ENCODE measurements around the gene MPPED2.

MPPED2 gene

DNA sequence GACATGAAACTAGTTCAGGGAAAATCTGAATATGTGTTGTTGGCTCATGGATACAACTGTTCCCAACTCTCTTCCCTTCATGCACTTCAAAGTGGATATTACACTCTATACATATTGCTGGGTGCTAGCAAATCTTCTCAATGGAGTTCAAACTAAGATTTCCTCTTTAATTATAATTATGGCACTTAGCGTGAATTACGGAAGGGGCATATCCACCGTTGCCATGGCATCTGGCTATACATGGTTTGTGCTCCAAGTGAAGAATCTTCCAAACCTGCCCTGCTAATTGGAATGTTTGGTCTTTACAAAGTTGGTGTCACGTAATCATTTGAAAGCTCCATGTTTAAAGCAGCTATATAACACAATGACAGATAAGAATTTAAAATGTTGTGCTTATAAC is 5.6 kb downstream of the MPPED2 start:
- TF ChIP-seq, protein P1, sequence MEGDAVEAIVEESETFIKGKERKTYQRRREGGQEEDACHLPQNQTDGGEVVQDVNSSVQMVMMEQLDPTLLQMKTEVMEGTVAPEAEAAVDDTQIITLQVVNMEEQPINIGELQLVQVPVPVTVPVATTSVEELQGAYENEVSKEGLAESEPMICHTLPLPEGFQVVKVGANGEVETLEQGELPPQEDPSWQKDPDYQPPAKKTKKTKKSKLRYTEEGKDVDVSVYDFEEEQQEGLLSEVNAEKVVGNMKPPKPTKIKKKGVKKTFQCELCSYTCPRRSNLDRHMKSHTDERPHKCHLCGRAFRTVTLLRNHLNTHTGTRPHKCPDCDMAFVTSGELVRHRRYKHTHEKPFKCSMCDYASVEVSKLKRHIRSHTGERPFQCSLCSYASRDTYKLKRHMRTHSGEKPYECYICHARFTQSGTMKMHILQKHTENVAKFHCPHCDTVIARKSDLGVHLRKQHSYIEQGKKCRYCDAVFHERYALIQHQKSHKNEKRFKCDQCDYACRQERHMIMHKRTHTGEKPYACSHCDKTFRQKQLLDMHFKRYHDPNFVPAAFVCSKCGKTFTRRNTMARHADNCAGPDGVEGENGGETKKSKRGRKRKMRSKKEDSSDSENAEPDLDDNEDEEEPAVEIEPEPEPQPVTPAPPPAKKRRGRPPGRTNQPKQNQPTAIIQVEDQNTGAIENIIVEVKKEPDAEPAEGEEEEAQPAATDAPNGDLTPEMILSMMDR (IDR thresholded peaks at IDR 0.05; ENCODE audit: low read depth, low read length, missing control alignments) = no peak
- in situ Hi-C loops (cut with HindIII; ENCODE audit: low sequenced_read_pairs) = no loop called here
- H3K4me3 ChIP-seq (ENCODE audit: low read depth, low read length) = no peak overlapping the region
- no peak for DNase-seq (ENCODE audit: low read depth)

DNA sequence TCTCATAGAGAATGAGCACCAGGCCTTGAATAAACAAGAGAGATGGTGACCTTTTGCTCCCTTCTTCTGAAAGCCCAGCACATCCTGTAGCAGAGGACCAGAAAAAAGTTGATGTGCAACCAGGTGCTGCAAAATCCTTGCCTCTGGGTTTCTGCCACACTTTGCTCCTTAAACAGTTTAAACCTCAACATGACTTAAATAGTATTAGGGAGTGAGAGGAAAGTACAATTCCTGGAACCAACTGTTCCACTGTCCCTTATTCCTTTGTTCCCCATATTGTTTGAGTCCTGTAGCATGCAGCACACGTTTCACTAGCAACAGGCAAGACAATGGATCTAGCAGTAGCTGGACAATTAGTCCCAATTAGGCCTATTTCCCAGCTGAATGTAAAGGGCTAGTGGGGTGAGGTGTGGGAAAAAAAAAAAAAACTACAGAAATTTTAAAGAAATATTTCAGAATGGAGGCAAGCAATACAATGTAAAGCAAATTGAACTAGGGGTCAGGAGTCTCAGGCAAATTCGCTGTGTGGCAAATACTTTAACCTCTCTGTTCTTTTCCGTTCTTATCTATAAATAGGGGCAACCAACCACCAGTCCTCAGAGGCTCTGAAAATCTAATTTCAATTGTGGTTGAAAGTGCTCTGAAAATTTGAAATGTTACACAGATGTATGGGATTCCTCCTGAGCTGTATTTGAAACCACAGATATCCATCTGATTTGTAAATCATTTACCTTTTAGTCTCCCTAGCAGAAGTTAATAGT is 6.6 kb downstream of the MPPED2 start:
- no peak for DNase-seq (ENCODE audit: low read depth)
- TF ChIP-seq, protein P1 (IDR thresholded peaks at IDR 0.05; ENCODE audit: low read depth, low read length, missing control alignments) = no peak
- no peak overlapping the region for H3K4me3 ChIP-seq (ENCODE audit: low read depth, low read length)
- in situ Hi-C loops (cut with HindIII; ENCODE audit: low sequenced_read_pairs) = no loop called here

DNA sequence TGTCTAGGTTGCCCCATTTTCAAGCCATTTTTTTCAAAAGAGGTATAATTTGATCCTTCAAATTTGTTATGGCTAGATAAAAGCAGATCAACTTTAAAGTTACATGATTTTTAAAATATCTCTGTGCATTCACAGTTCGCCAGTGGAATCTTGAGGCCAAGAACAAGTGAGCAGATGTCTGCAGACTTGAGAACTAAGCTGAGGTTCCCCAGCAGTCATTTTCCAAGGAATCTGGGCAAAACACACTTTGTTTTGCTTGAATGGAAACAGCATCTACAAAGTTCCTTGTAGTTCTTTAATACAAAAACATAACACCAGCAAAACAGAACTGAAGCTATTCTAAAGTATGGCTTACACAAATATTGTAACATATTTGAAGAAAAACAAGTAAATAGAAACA is 7.7 kb downstream of the MPPED2 start:
- no peak for DNase-seq (ENCODE audit: low read depth)
- in situ Hi-C loops (cut with HindIII; ENCODE audit: low sequenced_read_pairs) = no loop called here
- no peak overlapping the region for H3K4me3 ChIP-seq (ENCODE audit: low read depth, low read length)
- TF ChIP-seq, protein P1 (IDR thresholded peaks at IDR 0.05; ENCODE audit: low read depth, low read length, missing control alignments) = no peak

DNA sequence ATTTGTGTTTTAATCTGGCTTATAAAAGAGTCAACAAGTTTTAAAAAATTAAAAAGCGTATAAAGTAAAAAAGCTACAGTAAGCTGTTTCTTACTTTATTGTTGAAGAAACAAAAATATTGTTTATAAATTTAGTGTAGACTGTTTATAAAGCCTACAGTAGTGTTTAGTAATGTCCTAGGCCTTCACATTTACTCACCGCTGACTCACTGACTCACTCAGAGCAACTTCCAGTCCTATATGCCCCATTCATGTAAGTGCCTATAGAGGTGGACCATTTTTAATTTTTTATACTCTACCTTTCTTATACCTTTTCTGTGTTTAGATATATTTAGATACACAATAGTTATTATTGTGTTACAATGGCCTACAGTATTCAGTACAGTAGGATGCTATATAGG is 12.2 kb downstream of the MPPED2 start:
- TF ChIP-seq, protein P1 (IDR thresholded peaks at IDR 0.05; ENCODE audit: low read depth, low read length, missing control alignments) = no peak
- DNase-seq (ENCODE audit: low read depth) = no peak
- in situ Hi-C loops (cut with HindIII; ENCODE audit: low sequenced_read_pairs) = no loop called here
- H3K4me3 ChIP-seq (ENCODE audit: low read depth, low read length) = no peak overlapping the region

DNA sequence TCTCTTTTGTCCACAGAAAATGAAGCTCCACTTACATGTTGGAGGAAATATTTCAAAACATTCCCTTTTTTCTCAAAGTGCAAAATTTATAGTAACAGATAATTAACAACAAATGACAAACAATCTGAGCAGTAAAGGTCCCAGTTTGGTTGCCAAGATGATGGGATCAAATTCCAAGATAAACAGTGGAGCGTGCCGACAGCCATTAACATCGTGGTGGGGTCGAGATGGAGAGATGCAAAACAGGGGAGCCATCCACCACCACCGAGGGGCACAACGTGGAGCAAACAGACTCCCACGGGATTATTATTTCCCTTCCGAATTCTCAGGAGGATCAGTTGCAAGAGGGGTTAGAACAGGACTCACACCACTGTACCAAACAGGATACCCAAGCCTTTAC is 17.2 kb downstream of the MPPED2 start:
- no peak for DNase-seq (ENCODE audit: low read depth)
- in situ Hi-C loops (cut with HindIII; ENCODE audit: low sequenced_read_pairs) = no loop called here
- TF ChIP-seq, protein P1 (IDR thresholded peaks at IDR 0.05; ENCODE audit: low read depth, low read length, missing control alignments) = no peak
- no peak overlapping the region for H3K4me3 ChIP-seq (ENCODE audit: low read depth, low read length)

DNA sequence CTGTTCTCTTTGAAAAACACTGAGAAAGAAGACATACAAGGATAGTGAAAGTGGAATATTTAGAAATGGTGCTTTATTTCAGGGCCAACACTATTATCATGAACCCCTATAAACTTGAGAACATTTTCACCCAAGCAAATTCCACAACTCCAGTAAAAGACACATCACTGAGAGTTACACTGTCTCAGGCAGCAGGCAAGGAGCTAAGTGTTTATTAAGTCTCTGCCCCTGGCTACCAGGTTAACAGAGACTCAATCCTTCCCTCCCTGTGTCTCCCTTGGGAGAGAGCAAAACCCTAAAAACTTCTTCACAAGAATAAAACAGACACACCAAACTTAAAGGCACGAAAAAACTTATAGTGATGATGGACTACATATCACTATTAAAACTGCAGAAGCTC is 18.5 kb downstream of the MPPED2 start:
- in situ Hi-C loops (cut with HindIII; ENCODE audit: low sequenced_read_pairs) = no loop called here
- TF ChIP-seq, protein P1 (IDR thresholded peaks at IDR 0.05; ENCODE audit: low read depth, low read length, missing control alignments) = no peak
- DNase-seq (ENCODE audit: low read depth) = no peak
- no peak overlapping the region for H3K4me3 ChIP-seq (ENCODE audit: low read depth, low read length)

Data from astrocyte of the cerebellum (primary cell).